NOMO-1 treated with dmso at 0.1 percent for 144 hours (cell line): Measurements from ENCODE around the gene SMCR8.
"Not testable (repeated sequence)": the region's sequence is repeated elsewhere in the genome, so short reads cannot be mapped to it uniquely, and the experiment has no call there.

Experiments used
- DNase-seq: peaks from one replicate; lab custom pipeline; 2025; ENCODE audit not compliant: unreplicated experiment; lab: John Stamatoyannopoulos, UW

SMCR8 gene

GRCh38 chr17:18356624-18357023 lies 41.5 kb downstream of the SMCR8 start:
- peak; percentile 13 for DNase-seq

- DNase-seq = no peak
These were observed 45.4 kb downstream of the SMCR8 start for GRCh38 chr17:18360518-18360917.

- DNase-seq = no peak
These were observed 47.0 kb downstream of the SMCR8 start for GRCh38 chr17:18361837-18362697.

GRCh38 chr17:18362698-18363100 lies 47.6 kb downstream of the SMCR8 start:
- no peak for DNase-seq

- peak; percentile 88 for DNase-seq
These were observed 48.3 kb downstream of the SMCR8 start, which contains the start of gene SHMT1 for GRCh38 chr17:18363101-18364049. Gene SHMT1 (minus strand): TSS chr17:18363550. CDS start chr17:18355981, 7,569 bp downstream.

- no peak for DNase-seq
These were observed 49.1 kb downstream of the SMCR8 start for GRCh38 chr17:18364166-18364565.

- DNase-seq = no peak
These were observed 53.9 kb downstream of the SMCR8 start for GRCh38 chr17:18368946-18369345.

- no peak for DNase-seq
These were observed 55.7 kb downstream of the SMCR8 start for GRCh38 chr17:18370761-18371160.

- DNase-seq = no peak
These were observed 56.4 kb downstream of the SMCR8 start for GRCh38 chr17:18371455-18371854.

- not testable (repeated sequence) for DNase-seq
These were observed 58.1 kb downstream of the SMCR8 start for GRCh38 chr17:18373181-18373580.

- DNase-seq = no peak
These were observed 59.1 kb downstream of the SMCR8 start for GRCh38 chr17:18374216-18374615.
